Astrocyte of the spinal cord (primary cell): ENCODE results near the gene MBP.

Source experiments
- DNase-seq: peaks from one replicate; pipeline ENCODE4 v3.0.0; 2011; ENCODE audit warnings: low read depth, low spot score
- H3K4me3 ChIP-seq: 2 replicates; pipeline ENCODE4 v1.5.1; 2011; ENCODE audit warnings: low read depth, mild to moderate bottlenecking, low read length, moderate library complexity
- in situ Hi-C: cut with HindIII; loops from 2 replicates; pipeline ENCODE4 v1.10.0; 2017; ENCODE audit warnings: low sequenced_read_pairs
- TF ChIP-seq, protein P1 (sequence below): IDR thresholded peaks from 2 replicates; pipeline ENCODE4 v1.5.1; 2012; ENCODE audit warnings: low read depth, mild to moderate bottlenecking, low read length, inconsistent platforms

The MBP gene

DNA sequence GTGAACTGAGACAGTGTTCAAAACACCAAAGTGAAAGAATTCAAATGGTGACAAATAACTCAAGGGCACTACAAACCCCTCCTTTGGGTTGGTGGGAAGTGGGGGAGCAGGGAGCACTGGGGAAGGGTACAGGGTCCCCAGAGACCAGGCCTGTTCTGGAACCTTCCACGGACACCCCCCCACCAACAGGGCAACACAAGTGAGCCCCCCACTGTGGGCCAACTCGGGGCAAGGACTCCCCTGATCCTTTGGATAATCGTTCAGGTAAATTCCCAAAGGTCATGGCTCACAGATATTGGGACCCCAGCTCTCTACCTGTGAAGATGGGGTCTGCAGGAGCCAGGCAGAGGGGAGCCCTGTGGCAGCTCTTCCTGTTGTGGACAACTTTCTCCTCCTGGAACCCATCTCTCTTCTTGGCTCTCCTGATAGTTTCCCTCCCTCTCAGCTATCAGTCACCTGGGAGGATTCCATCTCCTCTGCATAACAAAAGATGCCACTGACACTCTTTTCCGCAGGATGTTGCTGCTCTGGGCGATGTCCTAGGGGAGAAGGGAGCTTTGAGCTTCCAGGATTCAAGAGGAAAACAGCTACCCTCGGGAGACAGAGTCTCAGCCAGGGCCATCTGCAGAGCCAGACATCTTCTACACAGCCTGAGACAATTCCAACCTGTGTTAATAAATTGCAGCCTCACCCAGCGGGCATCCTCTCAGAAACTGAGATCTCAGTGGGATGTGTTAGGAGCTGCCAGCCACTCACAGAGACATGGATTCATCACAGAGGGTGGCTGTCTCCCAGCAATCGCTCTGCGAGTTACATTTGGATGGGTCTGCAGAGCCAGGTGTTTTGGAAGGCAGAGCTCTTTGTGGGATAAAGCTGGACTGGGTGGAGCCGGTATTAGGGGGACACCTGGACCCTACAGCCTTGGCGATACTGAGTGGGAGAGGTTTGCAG is 35.4 kb downstream of the MBP start:
- in situ Hi-C loops = no loop called here
- TF ChIP-seq, protein P1, sequence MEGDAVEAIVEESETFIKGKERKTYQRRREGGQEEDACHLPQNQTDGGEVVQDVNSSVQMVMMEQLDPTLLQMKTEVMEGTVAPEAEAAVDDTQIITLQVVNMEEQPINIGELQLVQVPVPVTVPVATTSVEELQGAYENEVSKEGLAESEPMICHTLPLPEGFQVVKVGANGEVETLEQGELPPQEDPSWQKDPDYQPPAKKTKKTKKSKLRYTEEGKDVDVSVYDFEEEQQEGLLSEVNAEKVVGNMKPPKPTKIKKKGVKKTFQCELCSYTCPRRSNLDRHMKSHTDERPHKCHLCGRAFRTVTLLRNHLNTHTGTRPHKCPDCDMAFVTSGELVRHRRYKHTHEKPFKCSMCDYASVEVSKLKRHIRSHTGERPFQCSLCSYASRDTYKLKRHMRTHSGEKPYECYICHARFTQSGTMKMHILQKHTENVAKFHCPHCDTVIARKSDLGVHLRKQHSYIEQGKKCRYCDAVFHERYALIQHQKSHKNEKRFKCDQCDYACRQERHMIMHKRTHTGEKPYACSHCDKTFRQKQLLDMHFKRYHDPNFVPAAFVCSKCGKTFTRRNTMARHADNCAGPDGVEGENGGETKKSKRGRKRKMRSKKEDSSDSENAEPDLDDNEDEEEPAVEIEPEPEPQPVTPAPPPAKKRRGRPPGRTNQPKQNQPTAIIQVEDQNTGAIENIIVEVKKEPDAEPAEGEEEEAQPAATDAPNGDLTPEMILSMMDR = no peak
- no peak for DNase-seq
- no peak overlapping the region for H3K4me3 ChIP-seq

DNA sequence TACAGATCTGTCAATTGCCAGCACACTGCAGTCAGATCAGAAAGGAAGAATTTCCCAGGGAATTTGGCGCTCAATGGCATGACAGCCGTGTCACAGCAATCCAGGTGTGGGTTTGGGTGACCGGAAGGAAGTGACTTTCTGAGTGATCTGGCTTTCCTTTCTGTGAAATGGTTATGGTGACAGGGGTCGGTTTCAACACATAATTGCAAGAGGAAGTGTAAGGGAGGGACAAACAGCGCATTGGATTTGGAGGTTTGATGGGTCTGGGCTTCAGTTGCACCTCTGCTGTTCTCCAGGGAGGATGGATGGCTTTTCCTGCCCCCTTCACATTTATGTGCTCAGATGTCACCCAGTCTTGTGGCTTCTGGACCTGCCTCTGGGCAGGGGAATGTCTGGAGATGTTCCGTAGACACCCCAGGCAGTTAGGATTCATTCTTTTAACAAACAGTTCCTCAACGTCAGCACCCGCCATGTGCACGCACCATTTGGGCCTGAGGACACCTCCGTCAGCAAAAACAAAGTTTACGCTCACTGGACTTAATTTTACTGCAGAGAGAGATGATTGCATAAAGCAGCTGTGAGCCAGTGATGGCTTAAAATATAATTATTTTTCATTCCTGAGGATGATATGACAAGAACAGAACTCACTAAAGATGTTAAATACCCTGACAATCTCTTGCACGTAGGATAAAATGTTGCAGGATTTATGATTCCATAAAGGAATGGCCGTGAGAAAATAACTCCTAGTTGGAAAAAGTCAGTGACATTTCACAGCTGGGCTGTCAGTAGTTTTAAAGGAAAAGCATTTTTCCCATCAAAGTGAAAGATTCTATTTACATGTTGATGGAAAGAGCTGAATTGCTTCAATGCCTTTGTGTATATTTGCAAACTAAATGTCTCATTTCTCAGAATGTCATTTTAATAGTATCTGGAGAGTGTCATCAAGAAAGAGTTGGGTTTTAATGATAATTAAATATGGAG is 36.9 kb downstream of the MBP start:
- TF ChIP-seq, protein P1 = no peak
- DNase-seq = no peak
- in situ Hi-C loops = no loop called here
- no peak overlapping the region for H3K4me3 ChIP-seq

DNA sequence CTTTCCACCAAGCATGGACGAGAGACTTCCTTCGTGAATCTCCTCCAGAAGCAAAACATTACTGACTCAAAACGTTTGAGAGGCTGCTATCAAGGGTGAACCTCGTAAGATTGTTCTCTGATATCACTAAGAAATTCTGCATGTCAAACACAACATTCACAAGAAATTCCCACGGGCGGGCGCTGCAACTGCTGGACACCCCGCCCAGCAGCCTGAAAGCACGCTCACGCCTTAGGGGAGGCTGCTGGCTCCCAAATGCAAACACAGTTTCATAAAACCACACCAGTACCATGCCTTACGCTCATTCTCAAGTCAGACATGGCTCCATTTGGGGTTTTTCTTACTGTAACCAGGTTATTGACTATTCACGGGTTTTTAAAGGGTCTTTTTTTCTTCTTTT is 39.0 kb downstream of the MBP start:
- DNase-seq = no peak
- TF ChIP-seq, protein P1 = no peak
- H3K4me3 ChIP-seq = no peak overlapping the region
- in situ Hi-C loops = no loop called here

DNA sequence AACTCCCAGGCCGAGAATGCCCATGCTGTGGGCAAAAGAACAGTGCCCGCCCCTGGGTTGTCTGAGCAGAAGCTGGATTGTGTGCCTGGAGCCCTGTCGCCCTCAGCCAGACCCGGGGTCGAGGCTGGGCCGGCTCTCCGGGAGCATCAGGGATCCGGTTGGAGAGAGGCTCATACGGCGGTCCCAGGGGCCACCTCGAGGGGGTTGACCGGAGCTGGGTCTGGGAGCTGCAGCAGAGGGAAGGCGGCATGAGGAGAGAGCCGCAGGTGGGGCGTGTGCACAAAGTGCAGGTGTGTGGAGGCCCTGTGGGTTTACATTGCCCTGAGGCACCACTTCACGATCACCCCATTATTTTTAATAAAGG is 39.5 kb downstream of the MBP start:
- H3K4me3 ChIP-seq = no peak overlapping the region
- no peak for DNase-seq
- TF ChIP-seq, protein P1 = no peak
- in situ Hi-C loops = no loop called here

DNA sequence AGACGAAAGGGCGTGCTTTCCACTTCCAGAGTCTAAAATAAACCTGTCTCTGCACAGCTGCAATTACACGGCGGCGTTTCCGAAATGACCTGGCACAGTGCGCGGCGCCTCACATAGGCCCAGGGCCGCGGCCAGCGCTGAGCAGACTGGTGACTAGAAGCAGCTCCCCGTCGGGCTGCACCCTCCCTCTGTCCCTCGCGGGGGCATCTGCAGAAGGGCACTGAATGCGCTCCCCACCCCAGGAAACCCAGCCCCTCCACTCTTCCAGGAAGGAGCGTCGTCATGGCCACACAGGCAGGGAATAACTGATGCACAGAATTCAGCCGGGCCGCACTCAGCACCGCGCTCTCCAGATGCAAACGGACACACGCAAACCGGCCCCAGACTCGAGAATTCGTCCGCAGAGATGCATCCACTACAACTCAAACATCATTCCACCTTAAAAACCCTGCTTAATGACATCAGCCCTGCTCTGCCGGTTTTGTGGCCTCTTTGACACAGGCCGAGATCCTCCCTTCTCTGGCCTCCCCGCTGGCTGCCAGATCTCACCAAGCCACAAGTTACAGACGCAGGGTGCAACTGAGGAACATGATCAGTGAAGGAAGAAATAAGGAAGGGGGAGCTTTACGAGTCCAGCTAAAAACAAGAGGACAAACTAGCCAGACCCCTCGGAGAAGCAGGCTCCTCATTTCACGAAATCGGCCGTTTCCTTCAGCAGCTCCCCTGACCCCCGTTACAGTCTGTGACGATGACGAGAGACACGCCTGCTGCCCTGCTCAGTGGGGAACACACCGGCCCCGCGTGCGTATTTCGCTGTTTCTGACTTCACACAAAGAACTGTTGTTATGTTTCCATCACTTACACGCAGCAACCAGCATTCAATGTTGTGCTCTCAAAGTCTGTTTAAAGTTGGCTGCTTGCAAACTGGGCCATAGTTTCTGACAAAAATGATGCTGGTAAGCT is 40.2 kb downstream of the MBP start:
- TF ChIP-seq, protein P1 = no peak
- DNase-seq = no peak
- in situ Hi-C loops = no loop called here
- no peak overlapping the region for H3K4me3 ChIP-seq
